Lung (tissue), 12 donors: ENCODE results near the gene COX6B2. TPM values are rescaled to one million over a fixed set of nuclear protein-coding genes. Genes with fewer than 3 reads are reported as not detected.
A peak's percentile ranks its signal among the peaks of the same experiment; 100 is the strongest.

Experiments
- ATAC-seq: fragments of 200-7000 bp; cut with Tn5 transposase; one replicate; pipeline ENCODE4 v1.9.1; 2020; ENCODE audit warnings: moderate number of reproducible peaks; ENCODE audit not compliant: insufficient read depth, low FRiP score
- DNase-seq, 3 donors: peaks; one replicate each; pipeline ENCODE4 v3.0.0-alpha.2; 2013 to 2017
- H3K27ac ChIP-seq, 2 donors: one replicate each; pipeline ENCODE4 v1.5.1; 2013; ENCODE audit warnings: mild to moderate bottlenecking in 2 of 2, moderate library complexity in 2 of 2, control low read depth in 1 of 2, inconsistent platforms in 1 of 2, low read depth in 1 of 2, low read length in 1 of 2
- H3K27me3 ChIP-seq, 3 donors: one replicate each; pipeline ENCODE4 v1.5.1; 2013; ENCODE audit warnings: low read length in 2 of 3; ENCODE audit not compliant: control insufficient read depth in 3 of 3, insufficient read depth in 3 of 3
- H3K36me3 ChIP-seq, 4 donors: one replicate each; pipeline ENCODE4 v1.5.1; 2013; ENCODE audit warnings: low read length in 4 of 4, mild to moderate bottlenecking in 1 of 4, moderate library complexity in 1 of 4; ENCODE audit not compliant: control insufficient read depth in 4 of 4, insufficient read depth in 4 of 4
- H3K4me1 ChIP-seq, 5 donors: one replicate each; pipeline ENCODE4 v1.5.1; 2013; ENCODE audit warnings: low read length in 5 of 5, mild to moderate bottlenecking in 2 of 5, moderate library complexity in 1 of 5; ENCODE audit not compliant: control insufficient read depth in 5 of 5, insufficient read depth in 5 of 5
- H3K4me3 ChIP-seq: one replicate; pipeline ENCODE4 v1.5.1; 2013; ENCODE audit warnings: mild to moderate bottlenecking, control low read depth, moderate library complexity
- H3K9ac ChIP-seq, 2 donors: one replicate each; pipeline ENCODE4 v1.5.1; 2013; ENCODE audit warnings: low read length in 2 of 2, control low read depth in 1 of 2; ENCODE audit not compliant: insufficient read depth in 1 of 2
- H3K9me3 ChIP-seq, 4 donors: one replicate each; pipeline ENCODE4 v1.5.1; 2013; ENCODE audit warnings: low read length in 3 of 4, mild to moderate bottlenecking in 1 of 4, moderate library complexity in 1 of 4; ENCODE audit not compliant: control insufficient read depth in 4 of 4, insufficient read depth in 3 of 4
- WGBS, 2 donors: extraction: QIAGEN DNeasy Blood & Tissue Kit; methylation state at CpG; one replicate each; pipeline ENCODE4 v1.1.7; 2013; 5-methylcytosine and 5-hydroxymethylcytosine counted together
- polyA plus RNA-seq, 2 donors: library from polyadenylated mRNA; stranded (reverse); fragments of 200-250 nt; gene quantifications; one replicate each; pipeline ENCODE4 v1.2.1, GENCODE V29; 2013
- total RNA-seq, 2 donors: library from RNA; depleted of rRNA in 1 of 2; stranded (reverse); fragments of >200 nt in 1 of 2; gene quantifications; one replicate each; pipeline ENCODE4 v1.2.1, GENCODE V29; 2014 to 2021
- TF ChIP-seq, protein P1 (sequence below): IDR thresholded peaks from 2 replicates; pipeline ENCODE4 v1.5.1; 2012; ENCODE audit warnings: mild to moderate bottlenecking; ENCODE audit errors: control extremely low read depth, extremely low read depth
- donor health status: control.
- donor health status: control.
- donor health status: Bipolar disorder and iron deficiency.
- donor health status: healthy.
- donor health status: DM: yes; HTN: yes; CAD: no.

The COX6B2 gene
- total and polyA plus RNA-seq, 4 donors = 0.16 to 1.4 (median 0.50) TPM; not detected in 1

GRCh38 chr19:55384920-55385723 lies 30.6 kb upstream of the COX6B2 start:
- Histone ChIP-seq H3K27ac (peak overlapping the region; percentile 93 to 97), H3K4me3 (peak overlapping the region; percentile 35), H3K36me3 (peaks cover 3 to 30% (median 19%) of the 10 kb centered on the region in 4 donors), H3K9ac (peak overlapping the region; percentile 65 to 97), H3K4me1 (peaks cover 7 to 41% (median 22%) of the 10 kb centered on the region in 5 donors), H3K27me3 (peaks cover 0 to 2% (median 0%) of the 10 kb centered on the region in 3 donors), H3K9me3 (peaks cover 0 to 2% (median 0%) of the 10 kb centered on the region in 4 donors)
- peak; percentile 95 to 99 (median 97) for DNase-seq
- WGBS, 2 donors = 5 to 6% methylated on average over 34 of the region's 34 CpGs
- peak; percentile 76 for ATAC-seq
- TF ChIP-seq, protein P1, sequence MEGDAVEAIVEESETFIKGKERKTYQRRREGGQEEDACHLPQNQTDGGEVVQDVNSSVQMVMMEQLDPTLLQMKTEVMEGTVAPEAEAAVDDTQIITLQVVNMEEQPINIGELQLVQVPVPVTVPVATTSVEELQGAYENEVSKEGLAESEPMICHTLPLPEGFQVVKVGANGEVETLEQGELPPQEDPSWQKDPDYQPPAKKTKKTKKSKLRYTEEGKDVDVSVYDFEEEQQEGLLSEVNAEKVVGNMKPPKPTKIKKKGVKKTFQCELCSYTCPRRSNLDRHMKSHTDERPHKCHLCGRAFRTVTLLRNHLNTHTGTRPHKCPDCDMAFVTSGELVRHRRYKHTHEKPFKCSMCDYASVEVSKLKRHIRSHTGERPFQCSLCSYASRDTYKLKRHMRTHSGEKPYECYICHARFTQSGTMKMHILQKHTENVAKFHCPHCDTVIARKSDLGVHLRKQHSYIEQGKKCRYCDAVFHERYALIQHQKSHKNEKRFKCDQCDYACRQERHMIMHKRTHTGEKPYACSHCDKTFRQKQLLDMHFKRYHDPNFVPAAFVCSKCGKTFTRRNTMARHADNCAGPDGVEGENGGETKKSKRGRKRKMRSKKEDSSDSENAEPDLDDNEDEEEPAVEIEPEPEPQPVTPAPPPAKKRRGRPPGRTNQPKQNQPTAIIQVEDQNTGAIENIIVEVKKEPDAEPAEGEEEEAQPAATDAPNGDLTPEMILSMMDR = no peak

DNA sequence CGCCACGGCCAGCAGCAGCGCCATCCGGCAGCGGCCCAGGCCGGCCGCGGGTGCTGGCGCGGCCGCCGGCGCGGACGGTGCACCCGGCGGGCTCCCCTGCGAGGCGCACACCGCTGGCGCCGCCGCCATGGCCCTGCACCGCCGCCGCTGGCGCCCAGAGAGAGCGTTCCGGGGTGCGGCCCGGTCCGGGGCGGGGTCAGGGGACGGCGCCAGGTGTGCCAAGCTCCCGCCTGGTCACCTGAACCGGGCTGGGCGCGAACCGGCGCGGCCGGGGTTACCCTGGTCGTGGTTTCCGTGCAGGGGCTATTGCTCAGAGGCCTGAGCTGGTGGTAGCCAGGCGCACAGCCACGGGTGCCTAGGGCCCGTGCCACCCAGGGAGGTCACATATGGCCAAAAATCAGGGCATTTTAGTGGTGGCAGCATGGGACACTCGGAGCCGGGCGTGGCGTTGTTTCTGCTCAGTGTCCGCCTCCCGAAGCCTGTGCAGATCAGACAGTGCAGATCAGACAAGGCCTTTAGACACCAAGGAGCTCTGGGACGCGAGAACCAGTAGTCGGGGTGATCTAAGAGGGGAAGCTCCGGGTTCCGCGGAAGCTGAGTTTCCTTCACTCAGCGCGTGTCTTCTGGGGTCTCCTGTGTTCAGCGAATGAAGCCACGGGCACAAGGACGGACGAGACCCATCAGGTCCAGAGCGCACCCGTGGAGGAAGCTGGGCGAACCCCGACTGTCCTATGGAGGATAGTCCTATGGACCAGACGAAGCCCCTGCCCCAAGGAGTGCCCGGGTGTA lies 29.8 kb upstream of the COX6B2 start, which contains the start of gene TMEM238:
TMEM238 (minus strand) TSS at position 162 of the 789 bp plus-strand sequence; CDS start at position 129, 33 bp downstream.
- peaks cover 7 to 41% (median 22%) of the 10 kb centered on the region in 5 donors for H3K4me1 ChIP-seq

GRCh38 chr19:55383279-55384130 lies 29.0 kb upstream of the COX6B2 start:
- 4 to 5% methylated on average over 76 to 88 of the region's 88 CpGs for WGBS, 2 donors
- H3K4me1 ChIP-seq = peaks cover 7 to 37% (median 22%) of the 10 kb centered on the region in 5 donors
- no peak overlapping the region for H3K9ac ChIP-seq
- H3K4me3 ChIP-seq = peak overlapping the region; percentile 50
- peaks cover 0 to 2% (median 0%) of the 10 kb centered on the region in 4 donors for H3K9me3 ChIP-seq
- ATAC-seq = no peak
- DNase-seq = peak; percentile 55 to 76 (median 73)
- H3K27ac ChIP-seq = peak overlapping the region; percentile 81 to 93
- H3K27me3 ChIP-seq = peaks cover 0 to 2% (median 0%) of the 10 kb centered on the region in 3 donors
- TF ChIP-seq, protein P1 = no peak
- peaks cover 3 to 20% (median 9%) of the 10 kb centered on the region in 4 donors for H3K36me3 ChIP-seq

More for the DNA sequence above, 29.8 kb upstream of the COX6B2 start, which contains the start of gene TMEM238:
- Histone ChIP-seq H3K9me3 (peaks cover 0 to 2% (median 0%) of the 10 kb centered on the region in 4 donors), H3K27me3 (peaks cover 0 to 2% (median 0%) of the 10 kb centered on the region in 3 donors), H3K4me3 (peak within 1 kb of the TSS; percentile 50), H3K9ac (peak within 1 kb of the TSS; percentile 34 to 97), H3K27ac (peak within 1 kb of the TSS; percentile 93 to 97), H3K36me3 (peaks cover 3 to 22% (median 13%) of the 10 kb centered on the region in 4 donors)
- ATAC-seq (no peak), DNase-seq (peak in 1 of 3 donors; percentile 25)
- WGBS, 2 donors = 9 to 18% methylated on average over 53 to 72 of the region's 72 CpGs
- TF ChIP-seq, protein P1 = no peak
